Measurements from ENCODE around the gene HMX1.

HMX1 gene

DNA sequence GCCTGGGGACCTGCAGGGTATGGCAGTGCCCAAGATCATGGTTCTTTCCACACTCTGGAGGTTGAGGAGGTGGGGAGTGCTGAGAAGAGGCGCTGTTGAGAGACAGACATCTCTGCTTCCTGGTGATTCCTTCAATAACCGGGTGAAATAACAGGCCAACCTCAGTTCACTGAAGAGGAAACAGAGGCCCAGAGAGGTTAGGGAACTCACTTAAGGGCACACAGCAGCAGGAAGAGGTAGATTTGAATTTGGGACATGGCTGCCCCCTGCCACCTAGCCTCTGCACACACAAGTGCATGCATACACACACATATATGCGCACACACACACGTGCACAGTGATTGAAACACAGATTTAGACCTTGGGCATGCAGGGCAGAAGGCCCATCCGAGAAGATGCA is 24.9 kb upstream of the HMX1 start:
- DNase-seq = no peak
- Histone ChIP-seq H3K9me3 (ENCODE audit: severe bottlenecking) (peaks cover 12% of the 10 kb centered on the region), H3K4me3 (ENCODE audit: low read depth, low read length) (no peak overlapping the region), H3K27me3 (ENCODE audit: insufficient read depth, low read depth, severe bottlenecking) (no peaks in the 10 kb centered on the region), H3K36me3 (no peaks in the 10 kb centered on the region), H3K27ac (no peak overlapping the region)
- no peak for TF ChIP-seq CTCF (IDR thresholded peaks at IDR 0.05; ENCODE audit: low read depth, low read length)

DNA sequence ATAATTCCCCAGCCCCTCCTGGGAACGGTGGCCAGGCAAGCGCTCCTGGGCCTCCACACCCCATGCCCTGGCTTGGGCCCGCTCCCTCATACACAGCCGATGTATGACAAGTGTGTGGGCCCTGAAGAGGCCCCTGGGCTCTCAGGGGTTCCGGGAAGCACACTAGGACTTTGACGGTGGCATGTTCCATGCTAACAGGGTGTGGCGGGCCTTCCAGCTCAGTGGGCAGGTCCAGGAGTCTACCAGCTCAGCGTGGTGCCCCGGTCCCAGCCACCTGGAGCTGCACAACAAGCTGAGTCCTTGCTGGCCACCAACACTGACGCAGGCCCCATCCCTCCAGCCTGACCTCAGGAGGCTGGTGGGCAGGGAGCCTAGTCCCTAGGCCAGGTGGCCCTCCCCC is 24.4 kb upstream of the HMX1 start:
- no peak for TF ChIP-seq CTCF (IDR thresholded peaks at IDR 0.05; ENCODE audit: low read depth, low read length)
- no peaks in the 10 kb centered on the region for H3K27me3 ChIP-seq (ENCODE audit: insufficient read depth, low read depth, severe bottlenecking)
- no peak overlapping the region for H3K27ac ChIP-seq
- no peaks in the 10 kb centered on the region for H3K36me3 ChIP-seq
- H3K4me3 ChIP-seq (ENCODE audit: low read depth, low read length) = no peak overlapping the region
- no peak for DNase-seq
- H3K9me3 ChIP-seq (ENCODE audit: severe bottlenecking) = peaks cover 8% of the 10 kb centered on the region

DNA sequence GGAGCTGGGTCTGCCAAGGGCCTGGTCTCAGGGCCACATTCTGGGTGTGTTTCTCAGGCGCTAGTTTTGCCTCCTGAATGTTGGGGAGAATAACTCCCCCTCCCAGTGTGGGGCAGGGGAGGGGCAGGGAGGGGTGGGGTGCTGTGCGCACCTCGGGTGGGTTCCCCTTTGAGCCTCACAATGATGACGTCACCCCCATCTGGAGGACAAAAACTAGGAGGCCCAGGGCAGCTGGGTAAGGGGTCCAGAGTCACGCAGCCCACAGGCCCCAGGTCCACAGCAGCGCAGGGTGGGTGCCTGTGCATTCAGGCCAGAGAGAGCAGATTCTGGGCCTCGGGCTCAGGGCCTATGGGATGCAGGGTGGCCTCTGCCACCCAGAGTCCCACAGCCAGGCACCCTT is 23.7 kb upstream of the HMX1 start:
- H3K4me3 ChIP-seq (ENCODE audit: low read depth, low read length) = no peak overlapping the region
- no peaks in the 10 kb centered on the region for H3K36me3 ChIP-seq
- no peaks in the 10 kb centered on the region for H3K9me3 ChIP-seq (ENCODE audit: severe bottlenecking)
- no peak for DNase-seq
- no peak for TF ChIP-seq CTCF (IDR thresholded peaks at IDR 0.05; ENCODE audit: low read depth, low read length)
- H3K27ac ChIP-seq = no peak overlapping the region
- H3K27me3 ChIP-seq (ENCODE audit: insufficient read depth, low read depth, severe bottlenecking) = no peaks in the 10 kb centered on the region

DNA sequence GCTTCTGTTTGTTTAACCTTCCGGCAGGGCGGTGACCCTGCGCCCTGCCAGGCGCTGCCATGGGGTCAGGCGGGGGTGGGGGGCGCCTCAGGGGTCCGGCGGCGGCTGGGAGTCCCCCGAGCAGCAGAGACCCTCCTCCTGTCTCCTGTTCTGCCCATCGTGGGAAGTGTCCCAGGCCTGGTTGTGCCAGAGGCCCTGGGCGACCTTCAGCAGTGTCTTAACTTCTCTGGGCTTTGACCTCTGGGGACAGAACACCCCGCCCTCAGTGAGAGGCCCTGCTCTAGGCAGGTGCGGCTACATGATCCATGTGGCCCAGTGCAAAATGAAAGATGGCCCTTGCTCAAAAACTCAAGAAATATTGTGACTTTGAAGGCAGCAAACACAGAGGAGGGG is 22.8 kb upstream of the HMX1 start:
- Histone ChIP-seq H3K9me3 (ENCODE audit: severe bottlenecking) (no peaks in the 10 kb centered on the region), H3K27me3 (ENCODE audit: insufficient read depth, low read depth, severe bottlenecking) (no peaks in the 10 kb centered on the region), H3K36me3 (no peaks in the 10 kb centered on the region), H3K4me3 (ENCODE audit: low read depth, low read length) (no peak overlapping the region), H3K27ac (no peak overlapping the region)
- no peak for DNase-seq
- TF ChIP-seq CTCF (IDR thresholded peaks at IDR 0.05; ENCODE audit: low read depth, low read length) = no peak

GRCh38 chr4:8893624-8894423 is 22.2 kb upstream of the HMX1 start:
- Histone ChIP-seq H3K36me3 (no peaks in the 10 kb centered on the region), H3K27ac (no peak overlapping the region), H3K4me3 (ENCODE audit: low read depth, low read length) (no peak overlapping the region), H3K27me3 (ENCODE audit: insufficient read depth, low read depth, severe bottlenecking) (no peaks in the 10 kb centered on the region), H3K9me3 (ENCODE audit: severe bottlenecking) (no peaks in the 10 kb centered on the region)
- DNase-seq = no peak
- no peak for TF ChIP-seq CTCF (IDR thresholded peaks at IDR 0.05; ENCODE audit: low read depth, low read length)

DNA sequence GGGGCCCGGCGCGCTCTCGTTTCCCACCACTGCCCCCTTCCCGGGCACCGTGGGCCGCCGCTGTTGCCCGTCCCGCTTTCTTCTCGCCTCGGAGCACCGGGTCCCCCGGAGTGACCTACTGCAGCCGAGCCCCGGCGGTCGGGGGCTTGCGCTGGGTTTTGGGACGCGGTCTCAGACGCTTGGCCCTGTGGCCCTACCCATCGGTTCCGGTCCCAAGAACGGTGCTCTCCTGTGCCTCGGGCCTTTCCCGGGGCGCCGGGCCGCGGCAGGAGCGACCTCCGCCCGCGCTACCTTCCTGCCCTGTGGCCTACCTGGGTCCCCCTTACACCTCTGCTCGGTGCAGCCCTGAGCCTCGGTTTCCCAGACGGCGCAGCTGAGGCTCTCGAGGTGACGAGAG is 21.6 kb upstream of the HMX1 start:
- Histone ChIP-seq H3K27me3 (ENCODE audit: insufficient read depth, low read depth, severe bottlenecking) (no peaks in the 10 kb centered on the region), H3K4me3 (ENCODE audit: low read depth, low read length) (peak overlapping the region; percentile 35), H3K27ac (peak overlapping the region; percentile 85), H3K36me3 (no peaks in the 10 kb centered on the region), H3K9me3 (ENCODE audit: severe bottlenecking) (no peaks in the 10 kb centered on the region)
- TF ChIP-seq CTCF (IDR thresholded peaks at IDR 0.05; ENCODE audit: low read depth, low read length) = no peak
- no peak for DNase-seq
